ENCODE data around the gene SYT2. TPM values are rescaled to one million over a fixed set of nuclear protein-coding genes. Genes with fewer than 3 reads are reported as not detected.
A peak's percentile ranks its signal among the peaks of the same experiment; 100 is the strongest.
"Not testable (repeated sequence)": the region's sequence is repeated elsewhere in the genome, so short reads cannot be mapped to it uniquely, and the experiment has no call there.

The SYT2 gene
- total RNA-seq, 1 donor from 2014 or later: 0.07 TPM

DNA sequence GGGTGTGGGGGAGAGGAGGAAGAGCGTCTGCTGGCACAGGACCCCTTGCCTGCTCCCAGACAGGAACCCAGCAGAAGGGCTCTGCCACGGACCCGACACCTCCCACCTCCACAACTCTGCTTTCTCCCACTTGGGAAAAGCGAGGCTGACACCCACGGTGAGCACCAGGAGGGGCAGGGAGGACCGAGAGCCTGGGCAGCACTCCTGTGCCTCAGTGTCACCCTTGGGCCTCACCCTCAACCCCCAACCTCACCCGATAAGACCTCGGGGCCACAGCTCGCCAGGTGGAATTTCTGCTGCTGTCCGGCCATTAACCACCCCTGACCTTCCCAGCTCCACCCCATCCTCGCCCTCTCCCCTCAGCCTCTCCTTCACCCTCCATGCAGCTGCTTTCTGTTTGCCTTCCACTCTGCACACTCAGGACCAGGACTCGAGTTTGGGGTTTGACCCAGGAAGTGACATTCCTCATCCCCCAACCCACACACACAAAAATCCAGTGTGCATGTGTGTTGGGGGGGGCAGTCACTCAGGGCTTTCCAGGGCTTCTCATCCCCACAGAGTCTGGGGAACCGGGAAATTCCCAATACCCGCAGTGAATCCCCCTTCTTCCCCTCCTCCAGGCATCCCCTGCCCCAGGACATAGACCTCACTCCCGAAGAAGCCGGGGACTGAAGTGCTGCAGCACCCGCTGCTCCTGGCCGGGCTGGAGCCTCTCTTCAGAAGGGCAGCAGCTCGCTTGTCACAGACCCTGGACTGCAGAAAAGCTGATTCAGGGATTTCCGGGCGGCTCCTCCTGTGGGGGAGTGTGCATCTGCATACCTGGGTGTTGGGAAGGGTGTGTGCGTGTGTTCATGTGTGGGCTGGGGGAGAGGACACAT, 65.8 kb downstream of the SYT2 start:
- TF ChIP-seq CTCF (IDR thresholded peaks at IDR 0.05): no peak
- H3K27me3 Mint-ChIP-seq (ENCODE audit: low read depth): peaks cover 76% of the 10 kb centered on the region
- H3K4me3 Mint-ChIP-seq (ENCODE audit: unreplicated experiment): no peak overlapping the region
- peaks cover 19% of the 10 kb centered on the region for H3K4me1 Mint-ChIP-seq (ENCODE audit: low read depth)
- H3K27ac Mint-ChIP-seq (ENCODE audit: unreplicated experiment): no peak overlapping the region
- H3K9me3 Mint-ChIP-seq (ENCODE audit: low read depth): no peaks in the 10 kb centered on the region
- no peaks in the 10 kb centered on the region for H3K36me3 Mint-ChIP-seq (ENCODE audit: low read depth)
- DNase-seq (ENCODE audit: low spot score): no peak

DNA sequence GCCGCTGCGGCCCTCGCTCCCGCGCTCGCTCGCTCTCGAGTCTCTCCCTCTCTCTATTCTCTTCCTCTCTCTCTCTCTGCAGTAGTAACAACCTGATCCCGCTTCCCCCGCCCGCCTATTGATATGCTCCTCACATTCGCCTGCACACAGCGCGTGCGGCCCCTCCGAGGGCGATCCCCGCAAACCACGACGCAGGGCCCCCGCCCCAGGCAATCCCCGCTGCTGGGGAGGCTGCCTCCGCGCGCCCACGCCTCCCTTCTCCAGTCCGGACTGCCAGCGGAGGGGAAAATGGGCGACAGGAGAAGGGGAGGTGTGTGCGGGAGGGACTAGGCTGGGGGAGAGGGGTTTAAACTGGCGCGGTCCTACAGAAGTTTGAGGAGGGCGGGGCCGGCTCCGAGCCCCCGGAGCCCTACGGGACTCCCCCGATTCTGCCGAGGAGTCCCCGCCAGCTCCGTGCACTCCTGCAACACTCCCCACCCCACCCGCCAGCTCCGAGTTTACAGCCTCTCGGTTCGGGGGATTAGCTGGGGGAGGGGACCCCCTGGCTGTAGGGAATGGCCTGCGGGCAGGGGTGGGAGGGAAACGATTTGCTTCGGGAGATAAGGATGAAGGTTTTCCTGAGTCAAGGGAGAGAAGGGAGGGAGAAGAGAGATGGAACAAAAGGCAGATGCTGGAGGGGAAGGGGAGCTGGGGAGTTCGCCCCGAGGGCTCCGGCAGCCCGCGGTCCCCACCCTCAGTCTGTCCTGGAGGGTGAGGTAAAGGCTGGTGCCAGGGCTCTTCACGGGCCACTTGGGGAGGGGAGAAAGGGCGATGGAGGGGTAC, 66.6 kb downstream of the SYT2 start:
- no peak overlapping the region for H3K27ac Mint-ChIP-seq (ENCODE audit: unreplicated experiment)
- no peak for TF ChIP-seq CTCF (IDR thresholded peaks at IDR 0.05)
- peak overlapping the region; percentile 62 for H3K4me3 Mint-ChIP-seq (ENCODE audit: unreplicated experiment)

GRCh38 chr1:202642619-202643291, 67.5 kb downstream of the SYT2 start:
- Mint-ChIP-seq H3K27me3 (ENCODE audit: low read depth) (peaks cover 82% of the 10 kb centered on the region), H3K4me3 (ENCODE audit: unreplicated experiment) (peak overlapping the region; percentile 55), H3K9me3 (ENCODE audit: low read depth) (no peaks in the 10 kb centered on the region), H3K36me3 (ENCODE audit: low read depth) (no peaks in the 10 kb centered on the region), H3K27ac (ENCODE audit: unreplicated experiment) (no peak overlapping the region), H3K4me1 (ENCODE audit: low read depth) (peaks cover 19% of the 10 kb centered on the region)
- no peak for DNase-seq (ENCODE audit: low spot score)
- TF ChIP-seq CTCF (IDR thresholded peaks at IDR 0.05): no peak

More for the DNA sequence above, 66.6 kb downstream of the SYT2 start:
- no peak for DNase-seq (ENCODE audit: low spot score)
- H3K9me3 Mint-ChIP-seq (ENCODE audit: low read depth): no peaks in the 10 kb centered on the region
- peaks cover 80% of the 10 kb centered on the region for H3K27me3 Mint-ChIP-seq (ENCODE audit: low read depth)
- H3K4me1 Mint-ChIP-seq (ENCODE audit: low read depth): peaks cover 19% of the 10 kb centered on the region
- H3K36me3 Mint-ChIP-seq (ENCODE audit: low read depth): no peaks in the 10 kb centered on the region

DNA sequence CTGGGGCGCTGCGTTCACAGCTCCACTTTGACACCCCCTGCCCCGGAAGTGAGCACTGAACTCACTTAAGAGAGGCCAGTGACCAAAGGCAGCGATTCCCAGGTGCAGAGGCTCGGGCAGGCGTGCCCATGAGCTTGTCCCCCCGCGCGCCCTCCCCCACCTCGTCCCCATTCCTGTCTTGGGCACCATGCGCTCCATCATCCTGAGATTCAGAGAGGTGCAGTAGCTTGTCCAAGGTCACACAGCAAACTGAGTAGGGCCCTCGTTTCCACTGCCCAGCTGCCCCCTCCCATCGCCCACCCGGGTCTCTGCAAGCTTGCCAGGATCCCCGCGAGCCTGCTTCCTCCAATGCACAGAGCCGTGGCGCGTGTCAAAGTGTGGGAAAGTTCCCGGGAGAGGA, 68.0 kb downstream of the SYT2 start:
- H3K4me1 Mint-ChIP-seq (ENCODE audit: low read depth): peaks cover 19% of the 10 kb centered on the region
- no peak for DNase-seq (ENCODE audit: low spot score)
- H3K9me3 Mint-ChIP-seq (ENCODE audit: low read depth): no peaks in the 10 kb centered on the region
- H3K4me3 Mint-ChIP-seq (ENCODE audit: unreplicated experiment): no peak overlapping the region
- no peak for TF ChIP-seq CTCF (IDR thresholded peaks at IDR 0.05)
- H3K27ac Mint-ChIP-seq (ENCODE audit: unreplicated experiment): no peak overlapping the region
- H3K27me3 Mint-ChIP-seq (ENCODE audit: low read depth): peaks cover 78% of the 10 kb centered on the region
- no peaks in the 10 kb centered on the region for H3K36me3 Mint-ChIP-seq (ENCODE audit: low read depth)

DNA sequence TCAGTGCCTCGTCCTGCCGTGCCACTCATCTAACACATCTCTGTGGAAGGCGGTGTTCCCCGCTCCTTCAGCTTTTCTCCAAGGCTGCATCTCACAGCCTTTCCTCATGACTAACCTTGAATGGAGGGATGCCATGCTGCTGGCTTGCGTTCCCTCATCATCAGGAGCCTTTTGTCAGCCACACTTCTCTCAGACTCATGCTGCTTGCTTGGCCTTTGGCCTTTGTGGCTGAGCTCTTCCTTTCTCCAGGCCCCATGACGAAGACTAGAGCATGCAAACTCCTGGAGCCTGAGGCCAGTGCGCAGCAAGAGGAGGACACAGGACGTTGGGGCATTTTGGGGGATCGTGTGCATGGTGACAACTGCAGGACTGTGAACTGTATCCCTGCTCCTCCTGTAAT, 70.8 kb downstream of the SYT2 start:
- no peak overlapping the region for H3K27ac Mint-ChIP-seq (ENCODE audit: unreplicated experiment)
- H3K27me3 Mint-ChIP-seq (ENCODE audit: low read depth): peaks cover 70% of the 10 kb centered on the region
- no peak for DNase-seq (ENCODE audit: low spot score)
- TF ChIP-seq CTCF (IDR thresholded peaks at IDR 0.05): no peak
- H3K4me3 Mint-ChIP-seq (ENCODE audit: unreplicated experiment): no peak overlapping the region
- H3K9me3 Mint-ChIP-seq (ENCODE audit: low read depth): no peaks in the 10 kb centered on the region
- peaks cover 16% of the 10 kb centered on the region for H3K4me1 Mint-ChIP-seq (ENCODE audit: low read depth)
- H3K36me3 Mint-ChIP-seq (ENCODE audit: low read depth): no peaks in the 10 kb centered on the region

DNA sequence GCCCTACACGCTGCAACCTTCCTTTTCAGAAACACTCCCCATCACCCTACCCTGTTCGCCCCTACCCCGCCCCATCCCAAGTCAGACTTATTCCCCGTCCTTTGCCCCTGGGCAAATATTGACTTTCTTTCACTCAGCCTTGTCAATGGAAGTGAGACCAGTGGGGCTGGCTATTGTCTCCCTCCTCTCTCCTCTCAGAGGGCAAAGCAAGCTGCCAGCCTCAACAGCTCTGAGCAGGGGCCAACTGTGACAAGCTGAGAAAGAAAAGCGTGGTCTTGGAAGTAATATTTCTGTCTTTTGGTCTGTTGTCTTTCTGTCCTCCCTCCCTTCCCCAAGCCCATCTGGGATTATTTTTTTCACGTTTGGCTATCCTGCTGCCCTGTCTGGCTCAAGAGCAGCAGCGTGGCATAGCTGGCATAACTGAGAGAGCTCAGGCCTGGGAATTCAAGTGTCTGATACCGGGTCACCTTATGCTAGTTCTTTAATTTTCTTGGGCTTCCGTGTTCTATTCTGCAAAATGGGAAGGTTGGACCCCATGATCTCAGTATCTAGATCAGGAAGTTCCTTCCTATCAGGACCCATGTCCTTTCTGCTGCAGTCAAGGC, 71.5 kb downstream of the SYT2 start:
- DNase-seq (ENCODE audit: low spot score); H3K4me1 Mint-ChIP-seq (ENCODE audit: low read depth); H3K36me3 Mint-ChIP-seq (ENCODE audit: low read depth); H3K4me3 Mint-ChIP-seq (ENCODE audit: unreplicated experiment); H3K9me3 Mint-ChIP-seq (ENCODE audit: low read depth); H3K27ac Mint-ChIP-seq (ENCODE audit: unreplicated experiment): not testable (repeated sequence)
- peaks cover 65% of the 10 kb centered on the region for H3K27me3 Mint-ChIP-seq (ENCODE audit: low read depth)

Measured in chondrocyte (in vitro differentiated cells).